Heart right ventricle (tissue), 16 donors: ENCODE measurements around the gene PNPLA5. TPM values are rescaled to one million over a fixed set of nuclear protein-coding genes. Genes with fewer than 3 reads are reported as not detected.

ENCODE experiments used
- ATAC-seq, 8 donors: fragments of 200-7000 bp; cut with Tn5 transposase; one replicate each; pipeline ENCODE4 v1.9.1; 2020; ENCODE audit warnings: mild to moderate bottlenecking in 8 of 8, moderate library complexity in 8 of 8, moderate number of reproducible peaks in 1 of 8
- DNase-seq, 2 donors: peaks; one replicate each; pipeline ENCODE4 v3.0.0-alpha.2; 2020
- H3K27ac ChIP-seq, 10 donors: fragments of 200-600 bp; sonication (generic) in 2 of 10; one replicate each; pipeline versions ENCODE4 v1.5.0 to v1.8.0; 2020 to 2022; ENCODE audit warnings: mild to moderate bottlenecking in 3 of 10
- H3K27me3 ChIP-seq, 7 donors: fragments of 200-600 bp; one replicate each; pipeline ENCODE4 v1.8.0; 2021 to 2022; ENCODE audit warnings: mild to moderate bottlenecking in 2 of 7
- H3K36me3 ChIP-seq, 9 donors: fragments of 200-600 bp; sonication (generic) in 1 of 9; one replicate each; pipeline versions ENCODE4 v1.5.0 to v1.8.0; 2020 to 2022; ENCODE audit warnings: mild to moderate bottlenecking in 2 of 9
- H3K4me1 ChIP-seq, 9 donors: fragments of 200-600 bp; sonication (generic) in 1 of 9; one replicate each; pipeline versions ENCODE4 v1.5.0 to v1.8.0; 2020 to 2022; ENCODE audit warnings: mild to moderate bottlenecking in 4 of 9
- H3K4me3 ChIP-seq, 10 donors: fragments of 200-600 bp; sonication (generic) in 2 of 10; one replicate each; pipeline versions ENCODE4 v1.5.0 to v1.8.0; 2020 to 2022; ENCODE audit warnings: mild to moderate bottlenecking in 7 of 10, moderate library complexity in 2 of 10
- H3K9me3 ChIP-seq, 11 donors: fragments of 200-600 bp in 10 of 11; sonication (generic) in 2 of 11; one replicate each; pipeline versions ENCODE4 v1.5.0 to v1.8.0; 2013 to 2022; ENCODE audit warnings: mild to moderate bottlenecking in 2 of 11, control low read depth in 1 of 11, moderate library complexity in 1 of 11
- WGBS, 2 donors: extraction: QIAGEN DNeasy Blood & Tissue Kit; methylation state at CpG; one replicate each; pipeline ENCODE4 v1.1.7; 2013; ENCODE audit warnings: inconsistent platforms in 1 of 2; 5-methylcytosine and 5-hydroxymethylcytosine counted together
- intact Hi-C, 10 donors: fragments of 100-400 bp; cut with DNase I; formaldehyde crosslinking; loops; one replicate each; pipeline versions ENCODE4 v1.11.1 to v1.14.2; 2022
- polyA plus RNA-seq, 2 donors: library from polyadenylated mRNA; stranded (reverse); fragments of 200-250 nt; gene quantifications; one replicate each; pipeline ENCODE4 v1.2.3, GENCODE V29; 2013
- total RNA-seq, 10 donors: library from RNA; stranded (reverse); fragmentation: NEBNext Ultra II Directional in 3 of 10; extraction: Animal tissue kit (Norgen Biotek cat#: 25700) in 3 of 10; gene quantifications; one replicate each; pipeline versions ENCODE4 v1.2.1 to v1.2.4, GENCODE V29; 2021 to 2023
- TF ChIP-seq, protein P1 (sequence below), 9 donors: fragments of 200-600 bp; sonication (generic) in 2 of 9; IDR thresholded peaks; one replicate each; pipeline versions ENCODE4 v1.5.0 to v1.8.0; 2021 to 2022; ENCODE audit warnings: antibody characterized with exemption in 9 of 9, mild to moderate bottlenecking in 5 of 9, moderate library complexity in 1 of 9
- donor health status: Arrhythmogenic right ventricular cardiomyopathy.
- donor health status: ischemic (EF 13 %, LVEDD 7.1; RV severe dilation, severe dysfunction).
- donor health status: healthy with polysubstance abuse.
- donor health status: DM: no; HTN: yes; CAD: no.
- donor health status: DM: no; HTN: no; CAD: no.
- donor health status: ischemic (EF 25% LVEDD 6.9; RV normal size, moderate dysfunction).
- donor health status: ischemic (EF 25% LVEDD 5.7; RV mildly dilated, moderate dysfunction).
- donor health status: healthy.
- donor health status: DM: yes; HTN: yes; CAD: no.
- donor health status: Ischemic cardiomyopathy.
- donor health status: ischemic (EF 35%, LVEDD 5.7; RV mildly dilated, moderate dysfunction).
- donor health status: nonischemic (EF 11% LVEDD 7.7; RV severe dilation, severe dysfunction).
- donor health status: DM: yes; HTN: yes; CAD: no.
- donor health status: PGD.
- donor health status: ischemic (EF 29% LVEDD 5.4; RV normal size, mild dysfunction).
- donor health status: nonischemic (EF 23%, LVEDD 6.1; RV moderate dilation, normal function).

The PNPLA5 gene
- total and polyA plus RNA-seq, 12 donors: not detected

DNA sequence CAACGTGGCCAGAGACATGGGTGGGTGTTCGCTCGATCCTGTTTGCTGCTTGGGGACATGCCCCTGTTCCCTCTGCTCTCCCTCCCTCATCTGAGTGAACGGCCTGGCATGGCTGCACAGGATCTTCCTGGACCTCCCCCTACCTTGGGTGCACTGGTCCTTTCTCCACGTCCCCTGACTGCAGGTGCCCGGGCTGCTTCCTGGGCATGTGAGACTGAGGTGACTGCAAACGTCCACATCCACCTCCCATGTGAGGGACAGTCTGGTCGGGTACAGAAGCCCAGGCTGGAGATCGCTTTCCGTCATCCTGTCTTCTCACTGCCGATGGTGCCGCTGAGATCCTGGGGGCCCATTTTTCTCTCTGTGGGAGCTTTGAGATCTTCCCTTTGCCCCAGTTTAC is 41.3 kb downstream of the PNPLA5 start:
- 77 to 81% methylated on average over 12 of the region's 12 CpGs for WGBS, 2 donors
- H3K4me1 ChIP-seq: peaks cover 0 to 7% (median 0%) of the 10 kb centered on the region in 9 donors
- intact Hi-C loops: no loop called here
- H3K36me3 ChIP-seq: no peaks in the 10 kb centered on the region
- ATAC-seq (no peak), DNase-seq (no peak)
- no peak overlapping the region for H3K4me3 ChIP-seq
- H3K27ac ChIP-seq: no peak overlapping the region
- H3K9me3 ChIP-seq: no peaks in the 10 kb centered on the region
- H3K27me3 ChIP-seq: peaks cover 0 to 45% (median 20%) of the 10 kb centered on the region in 7 donors
- TF ChIP-seq, protein P1, sequence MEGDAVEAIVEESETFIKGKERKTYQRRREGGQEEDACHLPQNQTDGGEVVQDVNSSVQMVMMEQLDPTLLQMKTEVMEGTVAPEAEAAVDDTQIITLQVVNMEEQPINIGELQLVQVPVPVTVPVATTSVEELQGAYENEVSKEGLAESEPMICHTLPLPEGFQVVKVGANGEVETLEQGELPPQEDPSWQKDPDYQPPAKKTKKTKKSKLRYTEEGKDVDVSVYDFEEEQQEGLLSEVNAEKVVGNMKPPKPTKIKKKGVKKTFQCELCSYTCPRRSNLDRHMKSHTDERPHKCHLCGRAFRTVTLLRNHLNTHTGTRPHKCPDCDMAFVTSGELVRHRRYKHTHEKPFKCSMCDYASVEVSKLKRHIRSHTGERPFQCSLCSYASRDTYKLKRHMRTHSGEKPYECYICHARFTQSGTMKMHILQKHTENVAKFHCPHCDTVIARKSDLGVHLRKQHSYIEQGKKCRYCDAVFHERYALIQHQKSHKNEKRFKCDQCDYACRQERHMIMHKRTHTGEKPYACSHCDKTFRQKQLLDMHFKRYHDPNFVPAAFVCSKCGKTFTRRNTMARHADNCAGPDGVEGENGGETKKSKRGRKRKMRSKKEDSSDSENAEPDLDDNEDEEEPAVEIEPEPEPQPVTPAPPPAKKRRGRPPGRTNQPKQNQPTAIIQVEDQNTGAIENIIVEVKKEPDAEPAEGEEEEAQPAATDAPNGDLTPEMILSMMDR (IDR thresholded peaks at IDR 0.05): no peak

DNA sequence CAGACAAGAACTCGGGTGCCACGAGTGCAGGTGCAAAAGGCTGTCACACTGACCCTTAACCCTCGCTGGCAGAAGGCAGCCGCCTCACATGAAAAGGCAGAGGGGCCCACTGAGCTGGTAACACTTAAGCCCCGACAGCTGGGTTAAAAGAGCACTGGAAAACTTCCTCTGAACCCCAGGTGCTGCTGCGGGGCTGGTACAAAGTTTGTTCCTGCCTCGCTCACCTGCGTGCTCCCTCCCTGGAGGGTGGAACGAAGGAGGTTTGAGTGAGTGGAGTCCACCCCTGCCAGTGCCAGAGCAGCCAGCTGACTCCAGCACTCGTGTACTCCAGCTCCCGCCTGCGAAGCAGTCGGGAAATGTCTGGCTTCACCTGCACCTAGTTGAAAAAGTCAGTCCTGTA is 42.1 kb downstream of the PNPLA5 start:
- Histone ChIP-seq H3K9me3 (no peaks in the 10 kb centered on the region), H3K4me1 (peaks cover 0 to 7% (median 0%) of the 10 kb centered on the region in 9 donors), H3K36me3 (no peaks in the 10 kb centered on the region), H3K27ac (no peak overlapping the region), H3K27me3 (peaks cover 0 to 52% (median 20%) of the 10 kb centered on the region in 7 donors), H3K4me3 (no peak overlapping the region)
- 83 to 84% methylated on average over 13 of the region's 13 CpGs for WGBS, 2 donors
- no peak for DNase-seq
- TF ChIP-seq, protein P1 (IDR thresholded peaks at IDR 0.05): no peak
- ATAC-seq: no peak
- intact Hi-C loops: no loop called here

DNA sequence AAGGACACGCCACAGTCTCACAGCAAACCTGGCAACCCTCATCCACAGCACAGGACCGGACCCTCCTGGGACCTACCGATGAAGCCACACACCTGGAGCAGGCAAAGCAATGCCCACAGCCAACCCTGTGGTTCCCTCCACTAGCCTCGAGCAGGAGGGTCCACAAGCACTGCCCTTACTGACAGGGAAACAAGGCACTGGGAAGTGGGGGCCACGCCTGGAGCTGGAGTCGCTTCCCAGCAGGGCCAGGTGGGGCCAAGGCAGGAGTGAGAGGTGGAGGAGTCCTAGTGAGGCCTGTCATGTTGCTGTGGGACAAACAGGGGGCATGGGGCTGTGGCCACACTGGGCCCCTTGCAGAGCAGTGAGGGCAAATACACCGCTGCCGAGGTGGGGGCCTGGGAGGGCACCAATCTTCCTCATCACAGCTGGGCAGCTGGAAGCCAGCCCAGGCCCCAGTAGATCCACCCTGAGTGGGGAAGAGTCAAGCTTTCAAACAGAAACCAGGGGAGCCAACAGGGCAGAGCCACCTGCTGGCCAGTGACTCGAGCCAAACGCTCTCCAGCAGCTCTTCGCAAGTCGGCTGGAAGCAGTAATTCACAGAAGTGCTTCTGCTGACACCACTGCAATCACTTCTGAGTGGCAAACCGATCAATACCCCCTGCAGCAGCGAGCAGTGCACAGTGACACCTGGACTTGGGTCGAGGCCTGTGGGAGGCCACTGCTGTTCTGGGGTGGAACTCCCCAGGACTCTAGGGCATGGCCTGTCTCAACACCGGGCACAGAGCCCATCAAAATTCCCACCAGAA is 43.2 kb downstream of the PNPLA5 start:
- Histone ChIP-seq H3K9me3 (no peaks in the 10 kb centered on the region), H3K4me1 (peaks cover 0 to 7% (median 0%) of the 10 kb centered on the region in 9 donors), H3K27me3 (peaks cover 0 to 49% (median 20%) of the 10 kb centered on the region in 7 donors), H3K36me3 (no peaks in the 10 kb centered on the region), H3K4me3 (no peak overlapping the region), H3K27ac (no peak overlapping the region)
- DNase-seq (no peak), ATAC-seq (peak in 7 of 8 donors; percentile 43 to 76 (median 74))
- TF ChIP-seq, protein P1 (IDR thresholded peaks at IDR 0.05): peak in 8 of 9 donors; percentile 7 to 58 (median 48)
- intact Hi-C loops: no loop called here
- WGBS, 2 donors: 46 to 50% methylated on average over 16 of the region's 16 CpGs

DNA sequence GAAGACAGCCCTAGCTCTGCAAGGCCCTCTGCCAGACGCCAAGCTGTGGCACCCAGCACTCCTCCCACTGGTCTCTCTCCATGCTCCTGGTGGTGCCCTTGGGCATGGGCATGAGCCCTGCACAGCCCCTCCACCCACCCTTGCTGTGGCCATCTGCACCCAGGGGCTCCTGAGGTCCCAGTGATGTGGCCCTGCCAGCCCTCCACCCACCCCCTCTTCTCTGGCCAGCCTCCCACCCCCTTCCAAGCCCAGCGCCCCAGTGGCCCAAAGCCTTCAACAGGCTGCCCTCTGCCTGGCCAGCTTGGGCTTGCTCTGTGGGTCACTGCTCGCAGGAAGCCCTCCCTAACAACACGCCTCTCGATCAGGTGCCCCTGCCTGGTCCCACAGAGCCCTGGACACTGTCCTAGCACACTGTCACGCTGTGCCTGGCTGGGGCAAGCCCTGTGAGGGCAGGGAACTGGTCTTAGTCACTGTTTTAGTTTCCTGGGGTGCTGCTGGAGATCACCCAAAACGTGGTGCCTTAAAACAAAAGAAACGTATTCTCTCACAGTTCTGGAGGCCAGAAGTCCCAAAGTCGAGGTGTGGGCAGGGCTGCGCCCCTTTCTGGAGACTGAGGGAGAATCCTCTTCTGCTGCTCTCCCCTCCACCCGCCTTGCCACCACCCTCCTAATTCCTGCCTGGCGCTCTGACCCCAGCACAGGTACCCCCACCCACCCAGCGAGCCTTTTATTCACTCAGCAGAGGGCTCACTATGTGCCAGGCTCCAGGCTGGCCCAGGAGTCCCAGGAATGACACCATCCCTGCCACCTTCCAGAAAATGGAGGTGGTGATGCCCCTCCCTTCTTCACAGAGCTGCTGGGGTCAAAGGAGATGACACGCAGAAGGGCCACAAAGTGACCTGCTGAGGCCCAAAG is 44.2 kb downstream of the PNPLA5 start:
- TF ChIP-seq, protein P1 (IDR thresholded peaks at IDR 0.05): no peak
- 82 to 84% methylated on average over 14 of the region's 14 CpGs for WGBS, 2 donors
- peaks cover 0 to 41% (median 20%) of the 10 kb centered on the region in 7 donors for H3K27me3 ChIP-seq
- H3K4me3 ChIP-seq: no peak overlapping the region
- DNase-seq (no peak), ATAC-seq (no peak)
- no peaks in the 10 kb centered on the region for H3K9me3 ChIP-seq
- peaks cover 0 to 7% (median 0%) of the 10 kb centered on the region in 9 donors for H3K4me1 ChIP-seq
- no peak overlapping the region for H3K27ac ChIP-seq
- H3K36me3 ChIP-seq: no peaks in the 10 kb centered on the region
- intact Hi-C loops: no loop called here
